Panc1 (cell line): ENCODE measurements around the gene STK24.

Experiments used
- CTCF ChIP-seq: fragments of 450-650 bp; IDR thresholded peaks from 2 replicates; pipeline ENCODE4 v1.5.1; 2017; ENCODE audit warnings: mild to moderate bottlenecking
- POLR2AphosphoS5 ChIP-seq: IDR thresholded peaks from 2 replicates; pipeline ENCODE4 v1.6.1; 2012; ENCODE audit warnings: mild to moderate bottlenecking, low read depth, low read length, moderate library complexity
- REST ChIP-seq, 2 experiments: IDR thresholded peaks; 2 replicates each; pipeline ENCODE4 v1.6.1; 2011 to 2012; ENCODE audit warnings: low read depth in 2 of 2, control low read depth in 1 of 2, low read length in 1 of 2, mild to moderate bottlenecking in 1 of 2, moderate library complexity in 1 of 2; ENCODE audit not compliant: insufficient read depth in 1 of 2

GRCh38 chr13:98452851-98453843 lies 123.8 kb downstream of the STK24 start:
- no peak for TF ChIP-seq CTCF
- TF ChIP-seq POLR2AphosphoS5 = no peak
- TF ChIP-seq REST (IDR thresholded peaks at IDR 0.05; ENCODE audit: insufficient read depth in 1 of 2, low read depth in 2 of 2, low read length in 1 of 2) = no peak
